Endodermal cell (in vitro differentiated cells): ENCODE results near the gene ZCCHC10. TPM values are rescaled to one million over a fixed set of nuclear protein-coding genes. Genes with fewer than 3 reads are reported as not detected.

ENCODE experiments used
- DNase-seq: peaks from one replicate; pipeline ENCODE4 v3.0.0-alpha.2; 2017
- H3K27ac ChIP-seq: 2 replicates; pipeline ENCODE4 v1.5.1; 2013; ENCODE audit warnings: mild to moderate bottlenecking, low read depth, low read length, moderate library complexity
- H3K27me3 ChIP-seq: 2 replicates; pipeline ENCODE4 v1.6.1; 2013; ENCODE audit warnings: mild to moderate bottlenecking, low read length, moderate library complexity; ENCODE audit not compliant: insufficient read depth, control insufficient read depth, poor library complexity, severe bottlenecking
- H3K36me3 ChIP-seq: 2 replicates; pipeline ENCODE4 v1.7.0; 2013; ENCODE audit warnings: mild to moderate bottlenecking, low read length, moderate library complexity; ENCODE audit not compliant: control insufficient read depth, insufficient read depth
- H3K4me1 ChIP-seq: one replicate; pipeline ENCODE4 v1.7.0; 2013; ENCODE audit warnings: low read length; ENCODE audit not compliant: control insufficient read depth, insufficient read depth
- H3K4me3 ChIP-seq: 2 replicates; pipeline ENCODE4 v1.5.1; 2013; ENCODE audit warnings: mild to moderate bottlenecking, low read length, moderate library complexity
- H3K9ac ChIP-seq: 2 replicates; pipeline ENCODE4 v1.6.1; 2013; ENCODE audit warnings: mild to moderate bottlenecking, low read length, moderate library complexity; ENCODE audit not compliant: poor library complexity, severe bottlenecking; ENCODE audit errors: extremely low read depth
- H3K9me3 ChIP-seq: 2 replicates; pipeline ENCODE4 v1.6.1; 2013; ENCODE audit warnings: mild to moderate bottlenecking, low read length, moderate library complexity; ENCODE audit not compliant: control insufficient read depth
- H3K27ac Mint-ChIP-seq: 2 replicates; pipeline ENCODE4 v1.8.0; 2020; ENCODE audit warnings: mixed read lengths
- H3K27me3 Mint-ChIP-seq: 2 replicates; pipeline ENCODE4 v1.8.0; 2021; ENCODE audit warnings: mild to moderate bottlenecking, mixed read lengths; ENCODE audit not compliant: insufficient read depth
- H3K36me3 Mint-ChIP-seq: 2 replicates; pipeline ENCODE4 v1.8.0; 2020; ENCODE audit warnings: low read depth, mixed read lengths
- H3K4me1 Mint-ChIP-seq: 2 replicates; pipeline ENCODE4 v1.8.0; 2020; ENCODE audit warnings: mixed read lengths
- H3K4me3 Mint-ChIP-seq: 2 replicates; pipeline ENCODE4 v1.8.0; 2020; ENCODE audit warnings: mild to moderate bottlenecking, moderate library complexity, mixed read lengths
- H3K9me3 Mint-ChIP-seq: 2 replicates; pipeline ENCODE4 v1.8.0; 2020; ENCODE audit warnings: mild to moderate bottlenecking, mixed read lengths
- WGBS, 2 experiments: methylation state at CpG; one replicate each; pipeline versions ENCODE4 v1.1.5 to v1.1.7; 2013; ENCODE audit warnings: missing lambda C conversion rate in 2 of 2, mixed read lengths in 1 of 2; ENCODE audit not compliant: insufficient coverage in 1 of 2, insufficient read length in 1 of 2; 5-methylcytosine and 5-hydroxymethylcytosine counted together
- total RNA-seq, 2 donors: library from RNA; stranded (reverse); fragmentation: NEBNext Ultra II Directional in 1 of 2; extraction: Animal tissue kit (Norgen Biotek cat#: 25700) in 1 of 2; gene quantifications; 2 replicates in 1 of 2; 3 replicates in 1 of 2; pipeline ENCODE4 v1.2.1, GENCODE V29; 2021
- TF ChIP-seq, protein P1 (sequence below): fragments of 200-600 bp; sonication (generic); conservative IDR thresholded peaks from 2 replicates; pipeline ENCODE4 v1.5.0; 2021; ENCODE audit warnings: antibody characterized with exemption, mild to moderate bottlenecking

ZCCHC10 gene
- total RNA-seq, 2 donors from 2014 or later = 35.1 to 36.6 TPM

- no peak overlapping the region for H3K9ac ChIP-seq
- Mint-ChIP-seq H3K27ac (no peak overlapping the region), H3K36me3 (peaks cover 10% of the 10 kb centered on the region), H3K9me3 (no peaks in the 10 kb centered on the region), H3K27me3 (no peaks in the 10 kb centered on the region), H3K4me1 (peaks cover 2% of the 10 kb centered on the region), H3K4me3 (no peak overlapping the region)
- WGBS, 2 experiments = 95% methylated on average over 4 of the region's 4 CpGs; no CpG with 5 or more reads in 1 of the 2 experiments
- H3K27me3 ChIP-seq = no peaks in the 10 kb centered on the region
- peaks cover 8% of the 10 kb centered on the region for H3K36me3 ChIP-seq
- H3K4me1 ChIP-seq = no peaks in the 10 kb centered on the region
- TF ChIP-seq, protein P1, sequence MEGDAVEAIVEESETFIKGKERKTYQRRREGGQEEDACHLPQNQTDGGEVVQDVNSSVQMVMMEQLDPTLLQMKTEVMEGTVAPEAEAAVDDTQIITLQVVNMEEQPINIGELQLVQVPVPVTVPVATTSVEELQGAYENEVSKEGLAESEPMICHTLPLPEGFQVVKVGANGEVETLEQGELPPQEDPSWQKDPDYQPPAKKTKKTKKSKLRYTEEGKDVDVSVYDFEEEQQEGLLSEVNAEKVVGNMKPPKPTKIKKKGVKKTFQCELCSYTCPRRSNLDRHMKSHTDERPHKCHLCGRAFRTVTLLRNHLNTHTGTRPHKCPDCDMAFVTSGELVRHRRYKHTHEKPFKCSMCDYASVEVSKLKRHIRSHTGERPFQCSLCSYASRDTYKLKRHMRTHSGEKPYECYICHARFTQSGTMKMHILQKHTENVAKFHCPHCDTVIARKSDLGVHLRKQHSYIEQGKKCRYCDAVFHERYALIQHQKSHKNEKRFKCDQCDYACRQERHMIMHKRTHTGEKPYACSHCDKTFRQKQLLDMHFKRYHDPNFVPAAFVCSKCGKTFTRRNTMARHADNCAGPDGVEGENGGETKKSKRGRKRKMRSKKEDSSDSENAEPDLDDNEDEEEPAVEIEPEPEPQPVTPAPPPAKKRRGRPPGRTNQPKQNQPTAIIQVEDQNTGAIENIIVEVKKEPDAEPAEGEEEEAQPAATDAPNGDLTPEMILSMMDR = no peak
- H3K9me3 ChIP-seq = no peaks in the 10 kb centered on the region
- no peak overlapping the region for H3K27ac ChIP-seq
- DNase-seq = peak; percentile 9
- no peak overlapping the region for H3K4me3 ChIP-seq
Observed at GRCh38 chr5:132965120-132965519, 61.2 kb downstream of the ZCCHC10 start.

GRCh38 chr5:132963171-132964104, 62.9 kb downstream of the ZCCHC10 start, which contains the start of gene AFF4:
Gene AFF4 (minus strand): TSS chr5:132963634. CDS start chr5:132937189, 26,445 bp downstream.
- peak; percentile 98 for DNase-seq
- TF ChIP-seq, protein P1 = no peak
- Mint-ChIP-seq H3K36me3 (peaks cover 25% of the 10 kb centered on the region), H3K4me1 (peaks cover 2% of the 10 kb centered on the region), H3K27me3 (no peaks in the 10 kb centered on the region), H3K9me3 (no peaks in the 10 kb centered on the region), H3K27ac (peak within 1 kb of the TSS; percentile 100), H3K4me3 (peak within 1 kb of the TSS; percentile 97)
- Histone ChIP-seq H3K27me3 (no peaks in the 10 kb centered on the region), H3K27ac (peak within 1 kb of the TSS; percentile 96), H3K9ac (peak within 1 kb of the TSS; percentile 100), H3K4me3 (peak within 1 kb of the TSS; percentile 98), H3K4me1 (no peaks in the 10 kb centered on the region), H3K36me3 (peaks cover 17% of the 10 kb centered on the region), H3K9me3 (no peaks in the 10 kb centered on the region)
- WGBS, 2 experiments = 1 to 2% methylated on average over 41 to 98 of the region's 98 CpGs

DNA sequence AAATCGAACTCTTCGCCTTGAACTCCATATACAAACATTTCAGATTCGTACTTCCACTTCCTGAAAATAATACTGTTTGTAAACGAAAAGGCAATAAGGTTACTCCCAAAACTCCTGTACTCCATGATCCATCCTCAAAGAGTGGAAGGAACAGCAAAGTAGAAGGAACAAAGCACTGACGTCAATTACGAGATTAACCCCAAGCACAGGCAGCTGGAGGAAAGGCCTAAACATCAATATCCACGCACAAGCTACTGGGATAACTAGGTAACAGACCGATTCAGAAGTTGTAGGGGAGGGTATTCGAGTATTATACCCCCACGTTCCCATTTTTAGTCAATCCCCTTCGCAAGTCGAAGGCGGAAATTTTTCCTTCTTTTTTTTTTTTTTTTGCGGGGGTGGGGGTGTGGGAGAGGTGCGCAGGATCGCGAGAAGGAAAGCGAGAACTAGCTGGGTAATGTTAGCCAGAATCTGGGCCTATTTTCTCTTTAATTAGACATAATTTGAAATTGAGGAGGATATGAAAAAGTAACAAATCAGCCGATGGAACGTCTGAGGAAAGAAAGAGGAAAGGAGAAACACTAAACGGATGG, 63.8 kb downstream of the ZCCHC10 start:
- Histone ChIP-seq H3K9me3 (no peaks in the 10 kb centered on the region), H3K27me3 (no peaks in the 10 kb centered on the region), H3K9ac (peak overlapping the region; percentile 100), H3K27ac (peak overlapping the region; percentile 96), H3K36me3 (peaks cover 25% of the 10 kb centered on the region), H3K4me1 (no peaks in the 10 kb centered on the region), H3K4me3 (peak overlapping the region; percentile 98)
- WGBS, 2 experiments = 0 to 1% methylated on average over 11 to 18 of the region's 21 CpGs
- H3K9me3 Mint-ChIP-seq = no peaks in the 10 kb centered on the region
- no peaks in the 10 kb centered on the region for H3K27me3 Mint-ChIP-seq
- TF ChIP-seq, protein P1 = no peak
- peak; percentile 55 for DNase-seq
- H3K4me3 Mint-ChIP-seq = peak overlapping the region; percentile 97
- H3K36me3 Mint-ChIP-seq = peaks cover 27% of the 10 kb centered on the region
- H3K4me1 Mint-ChIP-seq = peaks cover 2% of the 10 kb centered on the region
- peak overlapping the region; percentile 100 for H3K27ac Mint-ChIP-seq
